ENCODE results near the gene PKP3.

PKP3 gene

DNA sequence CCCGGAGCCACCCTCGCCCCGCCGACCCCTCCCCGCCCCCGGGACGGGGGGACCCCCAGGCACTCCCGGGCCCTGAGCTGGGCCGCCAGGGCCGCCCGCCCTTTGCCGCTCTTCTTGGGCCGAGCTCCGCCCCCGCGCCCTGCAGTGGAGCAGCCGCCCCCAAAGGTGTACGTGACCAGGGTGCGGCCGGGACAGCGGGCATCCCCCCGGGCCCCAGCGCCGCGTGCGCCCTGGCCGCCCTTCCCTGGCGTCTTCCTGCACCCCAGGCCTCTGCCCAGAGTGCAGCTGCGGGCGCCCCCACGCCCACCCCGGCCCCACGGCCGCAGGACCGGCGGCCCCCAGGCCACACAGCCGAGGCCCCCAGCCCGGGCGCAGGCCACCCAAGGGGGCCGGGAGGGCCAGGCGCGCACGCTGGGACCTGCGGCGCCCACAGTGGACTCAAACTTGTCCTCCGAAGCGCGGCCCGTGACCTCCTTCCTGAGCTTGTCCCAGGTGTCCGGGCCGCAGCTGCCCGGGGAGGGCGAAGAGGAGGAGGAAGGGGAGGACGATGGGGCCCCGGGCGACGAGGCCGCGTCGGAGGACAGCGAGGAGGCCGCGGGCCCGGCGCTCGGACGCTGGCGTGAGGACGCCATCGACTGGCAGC lies 17.4 kb upstream of the PKP3 start:
- H3K4me3 ChIP-seq (ENCODE audit: low read length): no peak overlapping the region
- DNase-seq (ENCODE audit: low read depth): no peak
- TF ChIP-seq, protein P1, sequence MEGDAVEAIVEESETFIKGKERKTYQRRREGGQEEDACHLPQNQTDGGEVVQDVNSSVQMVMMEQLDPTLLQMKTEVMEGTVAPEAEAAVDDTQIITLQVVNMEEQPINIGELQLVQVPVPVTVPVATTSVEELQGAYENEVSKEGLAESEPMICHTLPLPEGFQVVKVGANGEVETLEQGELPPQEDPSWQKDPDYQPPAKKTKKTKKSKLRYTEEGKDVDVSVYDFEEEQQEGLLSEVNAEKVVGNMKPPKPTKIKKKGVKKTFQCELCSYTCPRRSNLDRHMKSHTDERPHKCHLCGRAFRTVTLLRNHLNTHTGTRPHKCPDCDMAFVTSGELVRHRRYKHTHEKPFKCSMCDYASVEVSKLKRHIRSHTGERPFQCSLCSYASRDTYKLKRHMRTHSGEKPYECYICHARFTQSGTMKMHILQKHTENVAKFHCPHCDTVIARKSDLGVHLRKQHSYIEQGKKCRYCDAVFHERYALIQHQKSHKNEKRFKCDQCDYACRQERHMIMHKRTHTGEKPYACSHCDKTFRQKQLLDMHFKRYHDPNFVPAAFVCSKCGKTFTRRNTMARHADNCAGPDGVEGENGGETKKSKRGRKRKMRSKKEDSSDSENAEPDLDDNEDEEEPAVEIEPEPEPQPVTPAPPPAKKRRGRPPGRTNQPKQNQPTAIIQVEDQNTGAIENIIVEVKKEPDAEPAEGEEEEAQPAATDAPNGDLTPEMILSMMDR (conservative IDR thresholded peaks at IDR 0.05; ENCODE audit: low read depth, low read length): no peak

DNA sequence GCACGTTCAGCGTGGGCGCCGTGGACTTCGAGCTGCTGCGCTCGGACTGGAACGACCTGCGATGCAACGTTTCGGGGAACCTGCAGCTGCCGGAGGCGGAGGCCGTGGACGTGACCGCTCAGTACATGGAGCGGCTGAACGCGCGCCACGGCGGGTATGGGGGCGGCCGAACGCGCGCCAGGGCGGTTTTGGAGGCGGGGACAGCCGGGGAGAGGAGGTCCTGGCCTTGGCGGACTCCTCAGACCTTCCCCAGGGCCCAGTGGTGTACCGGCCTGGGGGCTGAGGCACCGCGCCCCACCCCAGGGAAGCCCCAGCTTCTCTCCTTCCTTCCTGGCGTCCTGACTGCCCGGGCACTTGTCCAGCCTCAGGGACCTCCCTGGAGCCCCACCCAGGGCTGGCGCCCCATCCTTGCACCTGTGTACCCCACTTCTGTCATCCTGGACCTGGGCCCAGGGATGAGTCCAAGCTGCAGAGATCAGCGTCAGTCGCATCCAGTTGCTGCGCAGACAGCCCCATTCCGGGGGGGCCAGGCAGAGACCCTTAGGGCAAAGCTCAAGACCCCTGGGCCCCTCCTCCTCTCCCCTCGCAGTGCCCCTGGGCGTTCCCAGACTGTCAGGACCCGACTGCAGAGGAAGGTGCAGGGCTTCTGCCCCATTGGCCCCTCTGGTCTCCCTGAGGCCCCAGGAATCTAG lies 16.7 kb upstream of the PKP3 start:
- no peak overlapping the region for H3K4me3 ChIP-seq (ENCODE audit: low read length)
- TF ChIP-seq, protein P1 (conservative IDR thresholded peaks at IDR 0.05; ENCODE audit: low read depth, low read length): no peak
- no peak for DNase-seq (ENCODE audit: low read depth)

DNA sequence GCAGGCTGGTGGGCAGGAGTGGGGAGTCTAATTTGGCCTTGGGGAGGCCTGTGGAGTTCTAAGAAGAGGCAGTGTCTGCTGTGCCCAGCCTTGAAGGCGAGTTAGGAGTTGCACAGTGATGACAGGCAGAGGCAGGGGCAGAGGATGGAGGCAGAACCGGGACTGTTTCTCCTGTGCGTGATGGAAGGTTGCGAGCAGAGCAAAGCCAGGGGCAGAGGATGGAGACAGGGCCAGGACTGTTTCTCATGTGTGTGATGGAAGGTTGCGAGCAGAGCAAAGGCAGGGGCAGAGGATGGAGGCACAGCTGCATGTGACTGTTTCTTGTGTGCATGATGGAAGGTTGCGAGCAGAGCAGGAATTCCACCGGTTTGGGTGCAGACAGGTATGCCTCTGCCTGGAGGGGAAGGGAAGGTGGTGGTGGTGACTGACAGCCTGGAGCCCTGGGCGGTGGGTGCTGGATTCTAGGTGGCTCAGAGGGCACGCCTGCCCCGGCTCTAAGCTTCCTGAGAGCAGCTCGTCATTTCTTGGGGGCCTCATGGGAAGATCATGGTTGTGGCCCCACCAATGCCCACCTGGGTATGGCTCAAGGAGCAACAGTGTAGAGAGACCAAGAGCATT lies 16.0 kb upstream of the PKP3 start:
- DNase-seq (ENCODE audit: low read depth): no peak
- TF ChIP-seq, protein P1 (conservative IDR thresholded peaks at IDR 0.05; ENCODE audit: low read depth, low read length): no peak
- no peak overlapping the region for H3K4me3 ChIP-seq (ENCODE audit: low read length)

DNA sequence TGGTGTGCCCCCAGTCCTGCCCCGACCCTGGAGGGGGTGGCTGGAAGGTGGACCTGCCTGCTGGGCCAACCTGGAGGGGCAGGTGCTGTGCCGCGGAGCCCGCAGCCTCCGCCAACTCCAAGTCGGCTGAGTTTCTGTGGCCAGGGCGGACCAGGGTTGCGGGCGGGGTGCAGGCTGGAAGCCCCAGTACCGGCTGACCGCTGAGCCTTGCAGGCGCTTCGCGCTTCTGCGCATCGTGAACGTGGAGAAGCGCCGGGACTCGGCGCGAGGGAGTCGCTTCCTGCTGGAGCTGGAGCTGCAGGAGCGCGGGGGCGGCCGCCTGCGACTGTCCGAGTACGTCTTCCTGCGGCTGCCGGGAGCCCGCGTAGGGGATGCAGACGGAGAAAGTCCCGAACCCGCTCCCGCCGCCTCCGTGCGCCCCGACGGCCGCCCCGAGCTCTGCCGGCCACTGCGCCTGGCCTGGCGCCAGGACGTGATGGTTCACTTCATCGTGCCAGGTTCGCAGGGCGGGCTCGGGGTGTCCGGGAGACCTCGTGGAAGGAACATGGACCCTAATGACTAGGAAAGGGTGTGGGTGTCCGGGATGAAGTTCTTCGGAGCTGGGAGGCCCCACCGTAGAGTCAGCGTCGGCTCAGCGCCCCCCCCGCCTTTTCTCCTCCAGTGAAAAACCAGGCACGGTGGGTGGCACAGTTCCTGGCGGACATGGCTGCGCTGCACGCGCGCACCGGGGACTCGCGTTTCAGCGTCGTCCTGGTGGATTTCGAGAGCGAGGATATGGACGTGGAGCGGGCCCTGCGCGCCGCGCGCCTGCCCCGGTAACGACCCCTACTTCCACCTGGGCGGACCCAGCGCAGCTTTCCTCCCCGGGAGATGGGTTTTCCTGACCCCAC lies 14.6 kb upstream of the PKP3 start:
- H3K4me3 ChIP-seq (ENCODE audit: low read length): no peak overlapping the region
- TF ChIP-seq, protein P1 (conservative IDR thresholded peaks at IDR 0.05; ENCODE audit: low read depth, low read length): no peak
- DNase-seq (ENCODE audit: low read depth): no peak

DNA sequence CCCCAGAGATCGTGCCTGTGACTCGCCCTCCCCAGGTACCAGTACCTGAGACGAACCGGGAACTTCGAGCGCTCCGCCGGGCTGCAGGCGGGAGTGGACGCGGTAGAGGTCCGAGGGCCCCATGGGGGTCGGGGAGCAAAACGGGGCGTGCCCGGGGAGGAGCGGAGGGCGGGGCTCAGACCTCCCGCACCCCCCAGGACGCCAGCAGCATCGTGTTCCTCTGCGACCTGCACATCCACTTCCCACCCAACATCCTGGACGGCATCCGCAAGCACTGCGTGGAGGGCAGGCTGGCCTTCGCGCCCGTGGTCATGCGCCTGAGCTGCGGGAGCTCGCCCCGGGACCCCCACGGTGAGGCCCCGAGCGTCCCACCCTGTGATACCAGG lies 13.9 kb upstream of the PKP3 start:
- no peak for DNase-seq (ENCODE audit: low read depth)
- no peak overlapping the region for H3K4me3 ChIP-seq (ENCODE audit: low read length)
- TF ChIP-seq, protein P1 (conservative IDR thresholded peaks at IDR 0.05; ENCODE audit: low read depth, low read length): no peak

DNA sequence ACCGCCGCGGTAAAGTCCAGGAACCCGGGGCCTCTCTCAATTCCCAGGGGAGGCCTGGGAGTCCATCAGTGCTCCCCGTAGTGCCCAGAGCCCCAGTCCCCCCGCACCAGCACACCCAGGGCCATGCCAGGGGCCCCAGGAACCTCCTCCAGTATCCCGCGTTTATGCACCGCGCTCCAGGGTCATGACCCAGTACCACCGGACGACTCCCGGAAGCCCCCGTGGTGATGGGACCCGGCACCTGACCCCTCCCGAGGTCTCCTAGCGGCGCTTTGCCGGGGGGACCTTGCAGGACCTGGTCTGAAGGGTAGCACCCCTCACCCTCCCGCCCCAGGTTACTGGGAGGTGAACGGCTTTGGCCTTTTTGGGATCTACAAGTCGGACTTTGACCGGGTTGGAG lies 13.5 kb upstream of the PKP3 start:
- TF ChIP-seq, protein P1 (conservative IDR thresholded peaks at IDR 0.05; ENCODE audit: low read depth, low read length): no peak
- DNase-seq (ENCODE audit: low read depth): no peak

More for the DNA sequence above, 13.5 kb upstream of the PKP3 start:
- H3K4me3 ChIP-seq (ENCODE audit: low read length): no peak overlapping the region
